Keratinocyte (primary cell): ENCODE measurements around the gene CAMSAP1. TPM values are rescaled to one million over a fixed set of nuclear protein-coding genes. Genes with fewer than 3 reads are reported as not detected.

ENCODE experiments used
- DNase-seq: peaks from one replicate; pipeline ENCODE4 v3.0.0-alpha.2; 2011; ENCODE audit warnings: low read depth, missing footprints, low spot score
- FAIRE-seq: peaks from 2 replicates; lab custom pipeline; 2011; peaks lifted over from hg19 to GRCh38; lab: Jason Lieb, UNC
- H2AFZ ChIP-seq: 2 replicates; pipeline ENCODE4 v1.6.0; 2012; ENCODE audit warnings: low read length, control low read depth, inconsistent platforms; ENCODE audit not compliant: control insufficient read depth
- H3K27ac ChIP-seq: 2 replicates; pipeline ENCODE4 v1.5.1; 2011; ENCODE audit warnings: low read length; ENCODE audit not compliant: control insufficient read depth, insufficient read depth
- H3K27me3 ChIP-seq: 3 replicates; pipeline ENCODE4 v1.6.0; 2011; ENCODE audit warnings: low read length; ENCODE audit not compliant: control insufficient read depth, insufficient read depth; ENCODE audit errors: extremely low read depth
- H3K36me3 ChIP-seq, 2 experiments: 2 replicates in 1 of 2; 3 replicates in 1 of 2; pipeline ENCODE4 v1.5.1; 2011; ENCODE audit warnings: low read length in 2 of 2, mild to moderate bottlenecking in 1 of 2; ENCODE audit not compliant: control insufficient read depth in 2 of 2, insufficient read depth in 2 of 2; ENCODE audit errors: extremely low read depth in 1 of 2
- H3K4me1 ChIP-seq: 3 replicates; pipeline ENCODE4 v1.5.1; 2011; ENCODE audit warnings: low read length; ENCODE audit not compliant: control insufficient read depth, insufficient read depth; ENCODE audit errors: extremely low read depth
- H3K4me2 ChIP-seq: 3 replicates; pipeline ENCODE4 v1.6.0; 2011; ENCODE audit warnings: low read depth, low read length; ENCODE audit not compliant: control insufficient read depth, insufficient read depth; ENCODE audit errors: extremely low read depth
- H3K4me3 ChIP-seq, 3 experiments: fragments of 200-600 bp in 1 of 3; sonication (generic) in 1 of 3; 2 replicates in 2 of 3; 3 replicates in 1 of 3; pipeline ENCODE4 v1.5.1; 2011 to 2016; ENCODE audit warnings: low read length in 3 of 3, mild to moderate bottlenecking in 3 of 3, control low read depth in 2 of 3, inconsistent platforms in 1 of 3, low read depth in 1 of 3, mixed read lengths in 1 of 3, mixed run types in 1 of 3, moderate library complexity in 1 of 3; ENCODE audit not compliant: control insufficient read depth in 2 of 3, insufficient read depth in 2 of 3; ENCODE audit errors: extremely low read depth in 1 of 3
- H3K79me2 ChIP-seq: 2 replicates; pipeline ENCODE4 v1.6.0; 2012; ENCODE audit warnings: low read length; ENCODE audit not compliant: control insufficient read depth, insufficient read depth
- H3K9ac ChIP-seq: 3 replicates; pipeline ENCODE4 v1.6.0; 2011; ENCODE audit warnings: low read length; ENCODE audit not compliant: control insufficient read depth, insufficient read depth; ENCODE audit errors: extremely low read depth
- H3K9me1 ChIP-seq: 3 replicates; pipeline ENCODE4 v1.6.0; 2011; ENCODE audit warnings: low read length; ENCODE audit not compliant: control insufficient read depth, insufficient read depth; ENCODE audit errors: extremely low read depth
- H3K9me3 ChIP-seq: 2 replicates; pipeline ENCODE4 v1.5.1; 2012; ENCODE audit warnings: low read depth, low read length; ENCODE audit not compliant: control insufficient read depth
- H4K20me1 ChIP-seq: 3 replicates; pipeline ENCODE4 v1.6.0; 2011; ENCODE audit warnings: low read length; ENCODE audit not compliant: control insufficient read depth, insufficient read depth; ENCODE audit errors: extremely low read depth
- CTCF ChIP-seq, 3 experiments: IDR thresholded peaks in 1 of 3; conservative IDR thresholded peaks in 1 of 3; optimal IDR thresholded peaks in 1 of 3; 2 replicates in 2 of 3; 3 replicates in 1 of 3; pipeline versions ENCODE3 to v1.5.1; 2011; ENCODE audit warnings: low read length in 3 of 3, mild to moderate bottlenecking in 3 of 3, moderate library complexity in 2 of 3, control low read depth in 1 of 3, inconsistent platforms in 1 of 3; ENCODE audit not compliant: insufficient read depth in 2 of 3; ENCODE audit errors: extremely low read depth in 1 of 3
- EZH2 ChIP-seq: IDR thresholded peaks from one replicate; pipeline ENCODE4 v1.6.1; 2012; ENCODE audit warnings: inconsistent platforms, mild to moderate bottlenecking, low read length, moderate library complexity
- dilution Hi-C: fragments of 300-500 bp; cut with MboI; formaldehyde crosslinking; loops from one replicate; pipeline ENCODE4 v1.7.0; 2020; ENCODE audit warnings: low sequenced_read_pairs; ENCODE audit not compliant: extremely low pct_ligation_motif_present
- polyA plus RNA-seq, 5 experiments: library from polyadenylated mRNA; depleted of rRNA in 3 of 5; stranded (reverse) in 3 of 5; stranded (forward) in 1 of 5; unstranded in 1 of 5; fragments of >200 nt; gene quantifications; 1 replicate in 1 of 5; 2 replicates in 3 of 5; 3 replicates in 1 of 5; pipeline versions ENCODE4 v1.2.1 to v1.2.3, GENCODE V29; 2011 to 2012; ENCODE audit warnings: missing spikeins in 2 of 5, low read depth in 1 of 5, low replicate concordance in 1 of 5

CAMSAP1 gene
- polyA plus RNA-seq, 1 donor (not counting 4 experiments of a cell fraction or from before 2014, with no cell fraction given): 8.3 TPM

GRCh38 chr9:135827301-135827700 is 80.0 kb downstream of the CAMSAP1 start:
- Histone ChIP-seq H3K9me3 (no peaks in the 10 kb centered on the region), H3K4me1 (no peaks in the 10 kb centered on the region), H4K20me1 (no peaks in the 10 kb centered on the region), H2AFZ (no peak overlapping the region), H3K27me3 (no peaks in the 10 kb centered on the region), H3K36me3 (peaks cover 10 to 11% of the 10 kb centered on the region in 2 experiments), H3K9ac (no peak overlapping the region), H3K4me2 (no peak overlapping the region), H3K79me2 (peaks cover 10% of the 10 kb centered on the region), H3K9me1 (no peaks in the 10 kb centered on the region), H3K4me3 (no peak overlapping the region), H3K27ac (no peak overlapping the region)
- no peak for TF ChIP-seq CTCF (optimal IDR thresholded peaks at IDR 0.05 in 1 of 3, IDR thresholded peaks at IDR 0.05 in 1 of 3, conservative IDR thresholded peaks at IDR 0.05 in 1 of 3; ENCODE audit: extremely low read depth in 1 of 3, insufficient read depth in 2 of 3, low read length in 3 of 3)
- TF ChIP-seq EZH2: no peak
- FAIRE-seq (no peak), DNase-seq (no peak)
- dilution Hi-C loops: no loop called here

GRCh38 chr9:135826188-135826545 is 81.2 kb downstream of the CAMSAP1 start:
- no peak for FAIRE-seq
- peaks cover 6% of the 10 kb centered on the region for H3K79me2 ChIP-seq
- dilution Hi-C loops: no loop called here

More at GRCh38 chr9:135826188-135826545, 81.2 kb downstream of the CAMSAP1 start:
- Histone ChIP-seq H3K9me1 (no peaks in the 10 kb centered on the region), H3K4me2 (no peak overlapping the region), H3K36me3 (peaks cover 16 to 20% of the 10 kb centered on the region in 2 experiments), H3K27me3 (no peaks in the 10 kb centered on the region), H3K4me3 (no peak overlapping the region), H3K4me1 (no peaks in the 10 kb centered on the region), H4K20me1 (no peaks in the 10 kb centered on the region), H3K9ac (no peak overlapping the region), H3K9me3 (no peaks in the 10 kb centered on the region), H2AFZ (no peak overlapping the region), H3K27ac (no peak overlapping the region)
- TF ChIP-seq EZH2: no peak
- no peak for TF ChIP-seq CTCF (optimal IDR thresholded peaks at IDR 0.05 in 1 of 3, IDR thresholded peaks at IDR 0.05 in 1 of 3, conservative IDR thresholded peaks at IDR 0.05 in 1 of 3; ENCODE audit: extremely low read depth in 1 of 3, insufficient read depth in 2 of 3, low read length in 3 of 3)
- no peak for DNase-seq
